Skeletal muscle satellite cell (primary cell): Measurements from ENCODE around the gene ANKS1B.
"Not testable (repeated sequence)": the region's sequence is repeated elsewhere in the genome, so short reads cannot be mapped to it uniquely, and the experiment has no call there.

ENCODE experiments used
- H3K27me3 ChIP-seq: 2 replicates; pipeline ENCODE4 v1.7.0; 2013; ENCODE audit warnings: low read length; ENCODE audit not compliant: control insufficient read depth, insufficient read depth
- H3K36me3 ChIP-seq: 2 replicates; pipeline ENCODE4 v1.7.0; 2013; ENCODE audit warnings: mild to moderate bottlenecking, control low read depth, low read length; ENCODE audit not compliant: insufficient read depth
- H3K4me1 ChIP-seq: 2 replicates; pipeline ENCODE4 v1.7.0; 2013; ENCODE audit warnings: low read length; ENCODE audit not compliant: control insufficient read depth, insufficient read depth
- H3K4me2 ChIP-seq: 2 replicates; pipeline ENCODE4 v1.7.0; 2013; ENCODE audit warnings: mild to moderate bottlenecking, low read length
- H3K4me3 ChIP-seq: 2 replicates; pipeline ENCODE4 v1.7.0; 2013; ENCODE audit warnings: low read length
- H3K9ac ChIP-seq: 2 replicates; pipeline ENCODE4 v1.7.0; 2013; ENCODE audit warnings: mild to moderate bottlenecking, low read depth, low read length, moderate library complexity
- H3K9me3 ChIP-seq: replicated peaks from 2 replicates; pipeline ENCODE4 v1.7.0; 2013; ENCODE audit warnings: mild to moderate bottlenecking, control low read depth, low read length

ANKS1B gene

GRCh38 chr12:99752740-99753139 lies 232.0 kb downstream of the ANKS1B start:
- Histone ChIP-seq H3K27me3 (no peaks in the 10 kb centered on the region), H3K4me2 (no peak overlapping the region), H3K36me3 (no peaks in the 10 kb centered on the region), H3K9ac (no peak overlapping the region), H3K4me3 (no peak overlapping the region), H3K4me1 (no peaks in the 10 kb centered on the region), H3K9me3 (no peaks in the 10 kb centered on the region)

- Histone ChIP-seq H3K9me3 (no peaks in the 10 kb centered on the region), H3K36me3 (no peaks in the 10 kb centered on the region), H3K9ac (no peak overlapping the region), H3K4me3 (no peak overlapping the region), H3K4me1 (no peaks in the 10 kb centered on the region), H3K4me2 (no peak overlapping the region), H3K27me3 (no peaks in the 10 kb centered on the region)
These were observed 238.2 kb downstream of the ANKS1B start for GRCh38 chr12:99746538-99746937.

GRCh38 chr12:99745895-99746294 lies 238.8 kb downstream of the ANKS1B start:
- no peak overlapping the region for H3K9ac ChIP-seq
- no peaks in the 10 kb centered on the region for H3K27me3 ChIP-seq
- H3K4me3 ChIP-seq, result no peak overlapping the region
- H3K4me2 ChIP-seq, result no peak overlapping the region
- no peaks in the 10 kb centered on the region for H3K4me1 ChIP-seq
- H3K36me3 ChIP-seq, result no peaks in the 10 kb centered on the region
- H3K9me3 ChIP-seq, result no peaks in the 10 kb centered on the region

- Histone ChIP-seq H3K36me3 (no peaks in the 10 kb centered on the region), H3K4me1 (no peaks in the 10 kb centered on the region), H3K27me3 (no peaks in the 10 kb centered on the region), H3K4me3 (no peak overlapping the region), H3K9ac (no peak overlapping the region), H3K9me3 (no peaks in the 10 kb centered on the region), H3K4me2 (no peak overlapping the region)
These were observed 239.6 kb downstream of the ANKS1B start for GRCh38 chr12:99745121-99745520.

GRCh38 chr12:99736760-99737269 lies 247.9 kb downstream of the ANKS1B start:
- Histone ChIP-seq H3K27me3 (no peaks in the 10 kb centered on the region), H3K9ac (no peak overlapping the region), H3K9me3 (no peaks in the 10 kb centered on the region), H3K4me2 (no peak overlapping the region), H3K4me1 (no peaks in the 10 kb centered on the region), H3K4me3 (no peak overlapping the region), H3K36me3 (no peaks in the 10 kb centered on the region)

GRCh38 chr12:99732131-99732530 lies 252.6 kb downstream of the ANKS1B start:
- Histone ChIP-seq H3K27me3 (no peaks in the 10 kb centered on the region), H3K4me1 (no peaks in the 10 kb centered on the region), H3K9ac (no peak overlapping the region), H3K36me3 (no peaks in the 10 kb centered on the region), H3K9me3 (no peaks in the 10 kb centered on the region), H3K4me3 (no peak overlapping the region), H3K4me2 (no peak overlapping the region)

- Histone ChIP-seq H3K9me3 (no peaks in the 10 kb centered on the region), H3K27me3 (no peaks in the 10 kb centered on the region), H3K9ac (no peak overlapping the region), H3K4me1 (no peaks in the 10 kb centered on the region), H3K4me2 (no peak overlapping the region), H3K4me3 (no peak overlapping the region), H3K36me3 (no peaks in the 10 kb centered on the region)
These were observed 261.8 kb downstream of the ANKS1B start for GRCh38 chr12:99722690-99723486.

GRCh38 chr12:99721715-99722275 lies 262.9 kb downstream of the ANKS1B start:
- Histone ChIP-seq H3K4me1 (no peaks in the 10 kb centered on the region), H3K27me3 (no peaks in the 10 kb centered on the region), H3K4me2 (no peak overlapping the region), H3K4me3 (no peak overlapping the region), H3K9ac (no peak overlapping the region), H3K9me3 (no peaks in the 10 kb centered on the region), H3K36me3 (no peaks in the 10 kb centered on the region)

- H3K4me1 ChIP-seq, result not testable (repeated sequence)
These were observed 264.7 kb downstream of the ANKS1B start for GRCh38 chr12:99720083-99720465.

GRCh38 chr12:99719411-99720082 lies 265.2 kb downstream of the ANKS1B start:
- H3K4me1 ChIP-seq, H3K4me2 ChIP-seq, H3K27me3 ChIP-seq, H3K4me3 ChIP-seq, H3K36me3 ChIP-seq, H3K9ac ChIP-seq, H3K9me3 ChIP-seq: not testable (repeated sequence)

More at GRCh38 chr12:99720083-99720465, 264.7 kb downstream of the ANKS1B start:
- H3K4me3 ChIP-seq, H3K27me3 ChIP-seq, H3K9ac ChIP-seq, H3K36me3 ChIP-seq, H3K4me2 ChIP-seq, H3K9me3 ChIP-seq: not testable (repeated sequence)

- not testable (repeated sequence) for H3K9ac ChIP-seq, H3K9me3 ChIP-seq, H3K36me3 ChIP-seq, H3K4me3 ChIP-seq, H3K4me1 ChIP-seq, H3K4me2 ChIP-seq, H3K27me3 ChIP-seq
These were observed 268.8 kb downstream of the ANKS1B start for GRCh38 chr12:99715841-99716510.
